Smooth muscle cell (in vitro differentiated cells): ENCODE data around the gene PPM1H. TPM values are rescaled to one million over a fixed set of nuclear protein-coding genes. Genes with fewer than 3 reads are reported as not detected.

Experiments used
- DNase-seq: peaks from one replicate; lab custom pipeline; 2025; ENCODE audit not compliant: unreplicated experiment; lab: John Stamatoyannopoulos, UW
- H2AFZ ChIP-seq: fragments of 200-600 bp; sonication (generic); 2 replicates; pipeline ENCODE4 v1.6.0; 2016; ENCODE audit warnings: antibody characterized with exemption, low read depth, mild to moderate bottlenecking
- H3F3A ChIP-seq: fragments of 200-600 bp; sonication (generic); 2 replicates; pipeline ENCODE4 v1.6.0; 2017; ENCODE audit warnings: antibody characterized with exemption, low read depth
- H3K27ac ChIP-seq: fragments of 200-600 bp; sonication (generic); 2 replicates; pipeline ENCODE4 v1.5.1; 2016; ENCODE audit warnings: low read depth, mild to moderate bottlenecking
- H3K27me3 ChIP-seq: fragments of 200-600 bp; sonication (generic); 2 replicates; pipeline ENCODE4 v1.6.1; 2016; ENCODE audit warnings: low read depth, mild to moderate bottlenecking
- H3K36me3 ChIP-seq: fragments of 200-600 bp; sonication (generic); 2 replicates; pipeline ENCODE4 v1.5.1; 2016; ENCODE audit warnings: low read depth
- H3K4me1 ChIP-seq: fragments of 200-600 bp; sonication (generic); 2 replicates; pipeline ENCODE4 v1.5.1; 2016; ENCODE audit warnings: low read depth
- H3K4me2 ChIP-seq: fragments of 200-600 bp; sonication (generic); 2 replicates; pipeline ENCODE4 v1.6.0; 2016; ENCODE audit warnings: mild to moderate bottlenecking
- H3K4me3 ChIP-seq: fragments of 200-600 bp; sonication (generic); 2 replicates; pipeline ENCODE4 v1.5.1; 2016; ENCODE audit warnings: mild to moderate bottlenecking
- H3K79me2 ChIP-seq: fragments of 200-600 bp; sonication (generic); 2 replicates; pipeline ENCODE4 v1.6.0; 2016; ENCODE audit warnings: low read depth, mild to moderate bottlenecking
- H3K9ac ChIP-seq: fragments of 200-600 bp; sonication (generic); 2 replicates; pipeline ENCODE4 v1.6.0; 2016; ENCODE audit warnings: low read depth
- H3K9me3 ChIP-seq: fragments of 200-600 bp; sonication (generic); replicated peaks from 2 replicates; pipeline ENCODE4 v1.5.1; 2016; ENCODE audit warnings: low read depth
- H4K20me1 ChIP-seq: fragments of 200-600 bp; sonication (generic); 2 replicates; pipeline ENCODE4 v1.6.0; 2016; ENCODE audit warnings: low read depth
- WGBS: methylation state at CpG from one replicate; pipeline ENCODE4 v1.1.7; 2016; ENCODE audit warnings: low lambda C conversion rate; 5-methylcytosine and 5-hydroxymethylcytosine counted together
- polyA plus RNA-seq: library from polyadenylated mRNA; unstranded; fragments of >200 nt; fragmentation: Nextera tagmentation; extraction: Ambion mirVana; gene quantifications from 2 replicates; pipeline ENCODE4 v1.2.1, GENCODE V29; 2016
- total RNA-seq: library from RNA; depleted of rRNA; stranded (reverse); fragments of >200 nt; gene quantifications from 2 replicates; pipeline ENCODE4 v1.2.3, GENCODE V29; 2014
- TF ChIP-seq, protein P1 (sequence below): fragments of 200-600 bp; sonication (generic); IDR thresholded peaks from 2 replicates; pipeline ENCODE4 v1.5.1; 2017; ENCODE audit warnings: borderline replicate concordance, mild to moderate bottlenecking, antibody characterized with exemption; ENCODE audit not compliant: insufficient read depth, poor library complexity, severe bottlenecking

The PPM1H gene
- total and polyA plus RNA-seq, 2 experiments from 2014 or later: 0.56 to 3.6 TPM

DNA sequence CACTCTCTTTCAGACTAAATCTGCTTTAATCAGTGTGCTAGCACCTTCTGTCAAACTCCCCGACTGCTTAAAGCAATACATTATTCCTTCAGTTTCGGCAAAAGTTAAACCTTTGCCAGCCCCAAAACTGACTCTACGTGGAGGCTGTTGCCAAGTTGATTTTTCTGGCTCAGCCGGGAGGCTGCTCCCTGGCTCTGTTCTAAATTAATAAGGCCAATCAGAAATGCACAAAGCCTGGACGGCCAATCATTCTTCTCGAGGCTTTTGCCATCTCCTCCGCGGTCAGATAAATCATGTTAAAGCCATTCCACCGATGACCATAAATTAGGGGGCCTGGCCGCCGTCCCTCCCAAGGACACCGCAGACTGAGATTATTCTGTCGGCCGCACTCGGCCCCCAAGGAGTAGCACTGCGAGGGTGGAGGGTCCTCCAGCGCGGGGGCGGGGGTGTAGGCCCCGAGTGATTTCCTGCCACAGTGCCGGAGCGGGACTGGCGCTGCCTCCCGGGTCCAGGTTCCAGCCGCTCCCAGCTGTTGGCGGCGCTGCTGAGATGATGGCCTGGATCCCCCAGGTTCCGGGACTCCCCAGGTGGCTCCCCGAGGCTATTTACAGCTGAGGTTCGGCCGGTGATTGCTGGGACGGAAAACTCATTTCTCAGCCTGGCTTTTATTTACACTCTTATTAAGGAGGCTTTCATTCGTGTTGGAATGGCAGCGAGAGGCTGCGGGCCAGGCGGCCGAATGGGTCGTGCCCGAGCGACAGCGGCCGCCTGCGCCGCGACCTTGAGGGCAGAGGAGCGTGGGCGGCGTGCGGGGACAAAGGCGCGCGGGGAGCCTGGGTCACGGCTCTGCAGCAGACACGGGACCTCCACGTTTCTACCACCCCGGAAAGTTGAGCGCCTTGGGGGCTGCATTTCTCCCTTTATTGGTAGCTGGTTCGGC, 303.2 kb downstream of the PPM1H start:
- no peaks in the 10 kb centered on the region for H3K36me3 ChIP-seq
- 5% methylated on average over 58 of the region's 58 CpGs for WGBS
- no peak overlapping the region for H2AFZ ChIP-seq
- H3K9ac ChIP-seq: peak overlapping the region; percentile 23
- peaks cover 4% of the 10 kb centered on the region for H3F3A ChIP-seq
- H4K20me1 ChIP-seq: no peaks in the 10 kb centered on the region
- H3K4me1 ChIP-seq: peaks cover 22% of the 10 kb centered on the region
- DNase-seq: peak; percentile 10
- no peaks in the 10 kb centered on the region for H3K79me2 ChIP-seq
- H3K27me3 ChIP-seq: peaks cover 26% of the 10 kb centered on the region
- no peak overlapping the region for H3K27ac ChIP-seq
- peak overlapping the region; percentile 59 for H3K4me3 ChIP-seq
- H3K9me3 ChIP-seq: no peaks in the 10 kb centered on the region
- TF ChIP-seq, protein P1, sequence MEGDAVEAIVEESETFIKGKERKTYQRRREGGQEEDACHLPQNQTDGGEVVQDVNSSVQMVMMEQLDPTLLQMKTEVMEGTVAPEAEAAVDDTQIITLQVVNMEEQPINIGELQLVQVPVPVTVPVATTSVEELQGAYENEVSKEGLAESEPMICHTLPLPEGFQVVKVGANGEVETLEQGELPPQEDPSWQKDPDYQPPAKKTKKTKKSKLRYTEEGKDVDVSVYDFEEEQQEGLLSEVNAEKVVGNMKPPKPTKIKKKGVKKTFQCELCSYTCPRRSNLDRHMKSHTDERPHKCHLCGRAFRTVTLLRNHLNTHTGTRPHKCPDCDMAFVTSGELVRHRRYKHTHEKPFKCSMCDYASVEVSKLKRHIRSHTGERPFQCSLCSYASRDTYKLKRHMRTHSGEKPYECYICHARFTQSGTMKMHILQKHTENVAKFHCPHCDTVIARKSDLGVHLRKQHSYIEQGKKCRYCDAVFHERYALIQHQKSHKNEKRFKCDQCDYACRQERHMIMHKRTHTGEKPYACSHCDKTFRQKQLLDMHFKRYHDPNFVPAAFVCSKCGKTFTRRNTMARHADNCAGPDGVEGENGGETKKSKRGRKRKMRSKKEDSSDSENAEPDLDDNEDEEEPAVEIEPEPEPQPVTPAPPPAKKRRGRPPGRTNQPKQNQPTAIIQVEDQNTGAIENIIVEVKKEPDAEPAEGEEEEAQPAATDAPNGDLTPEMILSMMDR: peak; percentile 16
- peak overlapping the region; percentile 89 for H3K4me2 ChIP-seq

- WGBS: 56% methylated on average over 5 of the region's 5 CpGs
- no peaks in the 10 kb centered on the region for H3K79me2 ChIP-seq
These were observed 304.8 kb downstream of the PPM1H start for GRCh38 chr12:62629971-62630739.

DNA sequence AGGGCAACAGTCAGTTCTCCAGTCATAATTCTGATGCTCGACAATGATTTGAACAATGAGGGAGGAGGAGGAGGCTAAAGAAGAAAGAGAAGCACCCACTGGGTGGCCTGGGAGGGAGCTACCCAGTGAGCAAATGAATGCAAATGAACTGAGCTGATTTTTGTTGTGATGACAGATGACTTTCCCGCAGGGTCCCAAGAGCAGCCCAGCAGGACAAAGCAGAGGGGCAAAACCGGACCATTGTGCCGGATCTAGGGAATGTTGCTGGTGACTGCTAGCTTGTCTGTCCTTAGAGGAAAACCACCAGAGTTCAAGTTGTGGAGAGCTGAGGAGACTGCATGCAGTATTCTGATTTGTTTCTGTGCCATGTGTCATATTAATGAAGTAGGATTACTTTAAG, 305.5 kb downstream of the PPM1H start:
- no peak overlapping the region for H3K27ac ChIP-seq
- WGBS: 35% methylated on average over 4 of the region's 4 CpGs
- peaks cover 27% of the 10 kb centered on the region for H3K4me1 ChIP-seq
- H3K79me2 ChIP-seq: no peaks in the 10 kb centered on the region
- no peak overlapping the region for H2AFZ ChIP-seq
- H3K9me3 ChIP-seq: no peaks in the 10 kb centered on the region
- no peaks in the 10 kb centered on the region for H3K36me3 ChIP-seq
- H4K20me1 ChIP-seq: no peaks in the 10 kb centered on the region
- H3K4me2 ChIP-seq: no peak overlapping the region
- peaks cover 26% of the 10 kb centered on the region for H3K27me3 ChIP-seq
- DNase-seq: no peak
- TF ChIP-seq, protein P1: no peak
- H3K4me3 ChIP-seq: no peak overlapping the region
- H3K9ac ChIP-seq: no peak overlapping the region
- H3F3A ChIP-seq: peaks cover 7% of the 10 kb centered on the region

More at GRCh38 chr12:62629971-62630739, 304.8 kb downstream of the PPM1H start:
- Histone ChIP-seq H3K9ac (no peak overlapping the region), H3K27me3 (peaks cover 26% of the 10 kb centered on the region), H2AFZ (no peak overlapping the region), H4K20me1 (no peaks in the 10 kb centered on the region), H3K4me1 (peaks cover 27% of the 10 kb centered on the region), H3K4me2 (no peak overlapping the region), H3K4me3 (no peak overlapping the region), H3K27ac (no peak overlapping the region), H3K36me3 (no peaks in the 10 kb centered on the region), H3F3A (peaks cover 7% of the 10 kb centered on the region), H3K9me3 (no peaks in the 10 kb centered on the region)
- TF ChIP-seq, protein P1: no peak
- no peak for DNase-seq
